ENCODE measurements around the gene CD99. TPM values are rescaled to one million over a fixed set of nuclear protein-coding genes. Genes with fewer than 3 reads are reported as not detected.
"Not testable (repeated sequence)": the region's sequence is repeated elsewhere in the genome, so short reads cannot be mapped to it uniquely, and the experiment has no call there.

Gene CD99
- total RNA-seq, 4 donors from 2014 or later: 249 to 611 (median 391) TPM

- Histone ChIP-seq H3K4me1 (peaks cover 0 to 8% (median under 1%) of the 10 kb centered on the region in 4 donors), H3K36me3 (peaks cover 0 to 75% (median 5%) of the 10 kb centered on the region in 3 donors), H3K9me3 (no peaks in the 10 kb centered on the region), H3K4me3 (no peak overlapping the region), H3K27me3 (no peaks in the 10 kb centered on the region), H3K27ac (no peak overlapping the region)
- WGBS, 2 donors: 90% methylated on average over 11 of the region's 11 CpGs
- no peak for TF ChIP-seq EP300 (IDR thresholded peaks at IDR 0.05)
- TF ChIP-seq POLR2A (IDR thresholded peaks at IDR 0.05): no peak
- no peak for TF ChIP-seq CTCF (IDR thresholded peaks at IDR 0.05)
- no peak for DNase-seq (ENCODE audit: low spot score in 2 of 2)
Observed at GRCh38 chrX:2715066-2715600, 24.0 kb downstream of the CD99 start.

- Histone ChIP-seq H3K36me3 (peaks cover 2 to 86% (median 7%) of the 10 kb centered on the region in 3 donors), H3K4me1 (no peaks in the 10 kb centered on the region), H3K4me3 (no peak overlapping the region), H3K9me3 (no peaks in the 10 kb centered on the region), H3K27me3 (no peaks in the 10 kb centered on the region), H3K27ac (no peak overlapping the region)
- TF ChIP-seq CTCF (IDR thresholded peaks at IDR 0.05): no peak
- TF ChIP-seq EP300 (IDR thresholded peaks at IDR 0.05): no peak
- no peak for TF ChIP-seq POLR2A (IDR thresholded peaks at IDR 0.05)
- no peak for DNase-seq (ENCODE audit: low spot score in 2 of 2)
- 53 to 66% methylated on average over 5 of the region's 5 CpGs for WGBS, 2 donors
Observed at GRCh38 chrX:2717312-2717711, 26.2 kb downstream of the CD99 start.

- Histone ChIP-seq H3K4me3 (no peak overlapping the region), H3K27ac (no peak overlapping the region), H3K27me3 (no peaks in the 10 kb centered on the region), H3K36me3 (peaks cover 5 to 89% (median 20%) of the 10 kb centered on the region in 3 donors), H3K4me1 (no peaks in the 10 kb centered on the region), H3K9me3 (no peaks in the 10 kb centered on the region)
- TF ChIP-seq CTCF (IDR thresholded peaks at IDR 0.05) (no peak), POLR2A (IDR thresholded peaks at IDR 0.05) (no peak), EP300 (IDR thresholded peaks at IDR 0.05) (no peak)
- WGBS, 2 donors: 94 to 100% methylated on average over 2 of the region's 2 CpGs
- no peak for DNase-seq (ENCODE audit: low spot score in 2 of 2)
Observed at GRCh38 chrX:2718821-2719220, 27.7 kb downstream of the CD99 start.

- Histone ChIP-seq H3K27me3 (no peaks in the 10 kb centered on the region), H3K36me3 (peaks cover 5 to 97% (median 26%) of the 10 kb centered on the region in 3 donors), H3K4me3 (no peak overlapping the region), H3K9me3 (no peaks in the 10 kb centered on the region), H3K27ac (no peak overlapping the region), H3K4me1 (no peaks in the 10 kb centered on the region)
- TF ChIP-seq POLR2A (IDR thresholded peaks at IDR 0.05) (no peak), EP300 (IDR thresholded peaks at IDR 0.05) (no peak), CTCF (IDR thresholded peaks at IDR 0.05) (no peak)
- 96% methylated on average over 10 of the region's 10 CpGs for WGBS, 2 donors
- DNase-seq (ENCODE audit: low spot score in 2 of 2): no peak
Observed at GRCh38 chrX:2719774-2720447, 28.8 kb downstream of the CD99 start.

GRCh38 chrX:2723286-2723879, 32.3 kb downstream of the CD99 start:
- H3K4me3 ChIP-seq: no peak overlapping the region
- H3K4me1 ChIP-seq: no peaks in the 10 kb centered on the region
- TF ChIP-seq POLR2A (IDR thresholded peaks at IDR 0.05) (no peak), EP300 (IDR thresholded peaks at IDR 0.05) (no peak), CTCF (IDR thresholded peaks at IDR 0.05) (no peak)
- no peak for DNase-seq (ENCODE audit: low spot score in 2 of 2)
- 94 to 96% methylated on average over 20 of the region's 20 CpGs for WGBS, 2 donors
- no peak overlapping the region for H3K27ac ChIP-seq
- no peaks in the 10 kb centered on the region for H3K27me3 ChIP-seq
- peaks cover 5 to 98% (median 42%) of the 10 kb centered on the region in 3 donors for H3K36me3 ChIP-seq
- no peaks in the 10 kb centered on the region for H3K9me3 ChIP-seq

- not testable (repeated sequence) for H3K9me3 ChIP-seq; H3K27ac ChIP-seq; H3K4me3 ChIP-seq; DNase-seq (ENCODE audit: low spot score in 2 of 2); H3K4me1 ChIP-seq; H3K27me3 ChIP-seq
- WGBS, 2 donors: 93 to 98% methylated on average over 11 of the region's 11 CpGs
- H3K36me3 ChIP-seq: peaks cover 4 to 98% (median 43%) of the 10 kb centered on the region in 3 donors
Observed at GRCh38 chrX:2727264-2727663, 36.2 kb downstream of the CD99 start.
